Activated T-cell treated with anti-CD3 and anti-CD28 coated beads, Interleukin-2, amount 50 U/mL, for 48 hours (primary cell): ENCODE results near the gene CSNK2A3.
"Not testable (repeated sequence)": the region's sequence is repeated elsewhere in the genome, so short reads cannot be mapped to it uniquely, and the experiment has no call there.

Experiments used
- DNase-seq, 2 experiments: peaks; one replicate each; pipeline ENCODE4 v3.0.0-alpha.2; 2020

Gene CSNK2A3

GRCh38 chr11:11352878-11353277, at the start of gene CSNK2A3:
Gene CSNK2A3 (minus strand): TSS chr11:11353250. CDS start chr11:11353119, 131 bp downstream.
- DNase-seq: not testable (repeated sequence)

DNA sequence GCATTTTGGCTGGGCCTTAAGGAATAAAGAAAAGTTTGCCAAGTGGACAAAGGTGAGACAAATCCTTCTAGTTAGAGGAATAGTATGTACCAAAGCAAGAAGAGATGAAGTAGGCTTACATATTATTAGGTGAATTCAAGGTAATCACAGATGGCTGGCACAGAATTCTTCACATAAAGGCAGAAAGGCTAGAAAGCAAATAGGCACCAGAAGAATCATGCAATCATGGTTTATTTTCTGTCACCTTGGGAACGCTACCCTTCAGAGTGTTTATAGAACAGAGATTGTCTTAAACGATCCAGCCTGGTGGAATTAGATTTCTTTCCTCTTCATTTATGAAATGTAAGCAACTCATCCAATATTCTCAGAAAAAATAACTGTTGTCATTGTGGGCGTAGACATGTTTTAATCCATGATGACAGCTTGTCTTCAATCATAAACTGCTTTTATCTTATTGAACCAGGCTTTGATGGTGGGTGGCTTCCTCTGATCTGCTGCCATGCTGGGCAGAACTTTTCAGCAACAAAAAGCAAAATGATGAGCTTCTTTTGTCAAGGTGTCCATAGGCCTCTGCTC, 49.0 kb upstream of the CSNK2A3 start:
- DNase-seq: no peak

DNA sequence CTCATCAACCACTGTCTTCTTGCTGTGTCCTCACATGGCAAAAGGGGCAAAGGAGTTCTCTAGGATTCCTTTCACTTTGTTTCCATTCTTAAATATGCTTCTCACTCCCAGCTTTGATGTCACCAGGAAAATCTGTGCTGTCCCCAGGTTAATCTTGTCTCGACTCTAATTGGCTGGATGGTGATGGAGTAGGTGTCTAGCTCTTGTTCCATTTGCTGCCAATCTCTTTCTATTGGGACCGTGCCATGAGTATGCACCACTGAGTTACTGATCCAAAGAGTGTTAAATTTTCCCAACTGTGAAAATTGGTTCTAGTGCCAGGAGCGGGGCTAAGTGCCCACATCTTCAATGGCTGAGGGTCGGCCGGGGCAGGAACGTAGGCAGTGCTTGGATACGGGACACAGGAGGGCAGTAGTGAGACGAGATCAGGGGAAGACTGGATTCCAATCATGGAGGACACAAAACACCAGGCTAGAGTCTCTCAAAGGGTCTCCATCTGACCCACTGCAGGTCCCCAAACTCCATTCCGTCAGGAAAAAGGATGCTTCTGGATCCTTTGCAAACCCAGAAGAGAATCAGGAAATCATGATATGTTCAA, 47.7 kb upstream of the CSNK2A3 start:
- DNase-seq: no peak

GRCh38 chr11:11400121-11400520, 47.1 kb upstream of the CSNK2A3 start:
- no peak for DNase-seq

GRCh38 chr11:11397781-11398180, 44.7 kb upstream of the CSNK2A3 start:
- DNase-seq: no peak

DNA sequence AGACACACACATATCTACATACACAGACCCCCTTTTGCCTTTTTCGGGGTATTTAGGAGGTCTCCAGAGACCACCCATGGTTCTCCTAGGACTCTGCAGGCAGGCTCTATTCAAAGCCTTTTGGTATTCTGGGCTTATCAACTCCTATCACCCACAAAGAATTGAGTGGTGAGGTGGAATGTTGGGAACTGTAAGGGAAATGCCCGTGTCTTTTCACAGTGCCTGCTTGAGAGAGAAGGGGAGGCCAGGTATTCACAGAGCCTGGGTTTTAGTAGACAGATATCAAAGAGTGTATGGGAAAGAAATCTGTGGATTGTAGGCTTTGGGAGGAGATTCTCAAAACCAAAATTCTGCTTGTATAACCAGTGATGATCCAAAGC, 44.0 kb upstream of the CSNK2A3 start:
- no peak for DNase-seq

- no peak for DNase-seq
These were observed 43.4 kb upstream of the CSNK2A3 start for GRCh38 chr11:11396301-11397035.

DNA sequence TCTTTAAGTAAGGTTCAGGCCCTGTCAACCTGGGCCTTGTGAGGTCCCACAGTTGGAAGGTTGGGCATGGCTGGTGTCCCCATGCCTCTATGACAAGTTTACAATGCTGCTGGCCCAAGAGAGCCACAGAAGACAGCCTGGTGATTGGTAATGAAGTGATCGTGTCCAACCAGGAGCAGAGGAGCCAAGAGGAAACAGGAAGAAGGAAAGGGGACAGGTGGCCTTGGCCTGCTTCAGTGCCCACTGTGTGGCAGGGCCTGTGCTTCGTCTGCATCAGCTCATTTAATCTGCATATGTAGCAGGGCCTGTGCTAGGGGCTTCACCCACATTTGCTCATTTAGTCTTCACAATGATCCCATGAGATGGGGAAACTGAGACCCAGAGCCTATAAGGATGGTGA, 42.1 kb upstream of the CSNK2A3 start:
- no peak for DNase-seq

DNA sequence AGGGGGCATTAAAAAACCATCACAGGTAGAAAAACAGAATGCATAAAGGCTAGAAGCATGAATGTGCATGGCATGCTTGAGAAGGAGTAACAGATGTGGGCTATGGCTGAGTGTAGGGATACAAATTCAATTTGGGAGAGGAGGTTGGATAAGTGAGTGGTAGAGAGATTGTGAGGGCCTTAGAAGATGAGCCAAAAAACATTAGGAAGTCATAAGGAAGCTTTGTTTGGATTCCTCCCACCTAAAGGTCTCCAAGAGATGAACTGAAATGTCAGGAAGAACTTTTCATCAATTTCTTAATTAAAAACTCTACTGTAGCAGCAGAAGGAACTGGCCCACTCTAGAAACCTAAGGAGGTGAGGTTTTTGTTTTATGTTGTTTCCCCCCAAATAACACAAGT, 41.2 kb upstream of the CSNK2A3 start:
- DNase-seq: no peak

DNA sequence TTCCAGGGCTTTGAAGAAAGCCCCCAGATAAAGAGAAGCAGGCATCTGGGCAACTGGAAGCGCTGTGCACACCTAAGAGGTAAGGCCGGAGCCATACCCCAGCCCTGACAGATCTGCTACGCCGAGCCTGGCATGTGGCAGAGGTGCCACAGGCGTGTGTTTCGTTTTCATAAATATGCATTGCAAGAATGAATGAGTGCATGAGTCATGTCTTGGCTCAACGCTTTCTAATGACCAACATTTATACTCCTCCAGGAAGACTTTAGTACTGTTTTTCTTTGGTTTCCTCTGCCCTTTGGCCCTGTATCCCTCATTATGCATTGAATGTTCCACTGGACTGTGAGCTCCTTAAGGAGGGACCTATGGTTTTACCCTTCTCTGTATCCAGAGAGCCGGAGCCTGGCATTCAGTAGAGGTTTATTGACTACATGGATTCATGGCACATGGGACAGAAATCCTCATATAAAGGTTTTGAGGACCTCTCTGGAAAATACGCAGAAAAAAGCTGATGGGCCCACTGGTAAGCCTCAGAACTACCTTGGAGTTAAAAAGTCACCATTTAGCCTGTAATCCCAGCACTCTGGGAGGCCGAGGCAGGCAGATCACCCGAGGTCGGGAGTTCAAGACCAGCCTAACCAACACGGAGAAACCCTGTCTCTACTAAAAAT, 38.9 kb upstream of the CSNK2A3 start:
- no peak for DNase-seq

- DNase-seq: no peak
These were observed 38.1 kb upstream of the CSNK2A3 start for GRCh38 chr11:11391169-11391568.

- no peak for DNase-seq
These were observed 37.2 kb upstream of the CSNK2A3 start for GRCh38 chr11:11390068-11390771.

- DNase-seq: no peak
These were observed 36.2 kb upstream of the CSNK2A3 start for GRCh38 chr11:11389238-11389637.

DNA sequence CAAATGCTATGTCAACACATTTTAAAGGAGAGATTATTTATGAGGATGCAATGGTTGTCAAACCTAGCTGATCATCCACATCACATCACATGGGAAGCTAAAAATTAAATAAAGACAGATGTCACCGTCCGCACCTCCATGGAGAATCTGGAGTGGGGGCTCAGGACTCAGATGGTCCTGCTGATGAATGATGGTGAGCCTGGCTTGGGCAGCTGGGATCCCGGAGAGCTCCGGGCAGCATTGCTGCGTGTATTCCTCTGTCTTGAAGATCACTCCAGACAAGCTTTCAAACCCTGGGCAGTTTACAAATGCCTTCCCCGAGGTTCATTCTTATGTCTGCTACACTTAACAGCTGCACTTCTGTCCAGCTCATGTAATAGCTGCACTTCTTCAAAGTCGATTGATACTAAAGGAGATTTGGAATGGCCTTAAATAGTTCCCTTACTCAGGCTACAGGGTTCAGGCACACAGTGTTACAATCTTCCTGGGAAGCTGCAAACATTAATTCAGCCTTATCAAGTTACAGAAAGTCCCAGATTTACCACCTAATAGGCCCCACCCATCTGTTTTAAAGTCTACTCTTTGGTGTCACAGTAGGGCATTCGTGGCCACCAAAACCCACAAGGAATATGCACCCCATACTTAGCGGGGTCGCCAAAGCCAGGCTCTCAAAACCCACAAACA, 34.7 kb upstream of the CSNK2A3 start:
- DNase-seq: no peak

DNA sequence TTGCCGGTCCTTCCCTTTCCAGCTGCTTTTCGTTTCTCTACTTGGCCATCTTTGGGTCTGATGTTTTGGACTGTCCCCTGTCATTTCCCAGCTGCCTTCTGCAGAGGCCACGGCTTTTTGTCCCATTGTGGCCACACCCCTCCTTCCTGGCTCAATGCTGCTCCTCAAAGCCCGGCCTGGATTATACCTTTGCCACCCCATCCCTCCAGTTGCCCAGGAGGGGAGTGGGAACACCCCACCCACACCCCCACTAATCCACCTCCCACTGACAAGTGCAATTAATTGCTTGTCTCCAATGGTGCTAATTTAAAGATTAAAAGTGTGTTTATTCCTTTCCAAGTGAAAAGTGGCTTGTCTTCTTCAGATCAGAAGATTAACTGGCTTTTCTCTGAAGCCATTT, 34.2 kb upstream of the CSNK2A3 start:
- no peak for DNase-seq

GRCh38 chr11:11384829-11385228, 31.8 kb upstream of the CSNK2A3 start:
- DNase-seq: no peak

DNA sequence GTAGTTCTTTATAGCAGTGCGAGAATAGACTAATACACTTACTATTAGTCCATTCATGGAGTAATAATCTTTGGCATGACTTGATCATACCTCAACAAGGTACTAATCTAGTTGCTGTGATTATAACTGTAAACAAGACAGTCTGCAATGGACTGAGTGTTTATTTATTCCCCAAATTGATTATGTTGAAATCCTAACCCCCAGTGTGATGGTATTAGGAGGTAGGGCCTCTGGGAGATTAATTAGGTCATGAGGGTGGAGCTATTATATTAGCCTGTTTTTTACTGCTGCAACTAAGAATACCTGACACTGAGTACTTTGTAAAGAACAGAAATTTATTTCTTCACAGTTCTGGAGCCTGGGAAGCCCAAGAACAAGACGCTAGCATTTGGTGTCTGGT, 30.9 kb upstream of the CSNK2A3 start:
- no peak for DNase-seq

DNA sequence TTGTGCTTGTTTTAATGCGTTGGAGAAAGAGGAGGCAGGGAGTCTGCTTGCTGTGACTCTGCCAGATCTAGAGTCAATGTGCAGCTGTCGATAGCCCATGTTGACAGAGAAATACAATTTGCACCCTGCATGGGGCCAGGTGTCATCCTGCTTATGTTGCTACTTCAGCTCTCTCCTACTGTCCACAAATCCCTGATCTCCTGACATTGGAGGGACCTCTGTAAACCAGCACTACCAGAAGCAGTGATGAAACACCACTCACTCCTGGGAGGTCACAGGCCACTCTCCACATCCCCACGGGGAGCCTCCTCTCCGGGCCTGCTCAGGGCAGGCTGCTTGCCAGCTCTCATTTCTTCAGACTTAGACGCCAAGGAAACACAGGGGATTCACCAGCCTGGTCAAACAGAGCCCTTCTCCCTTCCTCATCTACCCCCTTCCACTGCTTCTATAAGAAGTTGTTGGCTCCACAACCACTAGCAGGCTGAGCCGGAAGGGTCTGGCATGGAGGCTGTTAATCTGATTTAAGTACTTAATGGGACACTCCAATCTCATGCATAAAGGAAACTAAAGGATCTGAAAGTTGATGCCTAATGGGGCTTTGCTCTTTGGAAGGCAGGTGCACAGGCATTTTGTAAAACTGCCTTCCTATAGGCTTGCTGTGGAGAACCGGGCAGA, 29.9 kb upstream of the CSNK2A3 start:
- DNase-seq: no peak

GRCh38 chr11:11381471-11382105, 28.5 kb upstream of the CSNK2A3 start:
- no peak for DNase-seq

- DNase-seq: no peak
These were observed 27.8 kb upstream of the CSNK2A3 start for GRCh38 chr11:11380883-11381282.

DNA sequence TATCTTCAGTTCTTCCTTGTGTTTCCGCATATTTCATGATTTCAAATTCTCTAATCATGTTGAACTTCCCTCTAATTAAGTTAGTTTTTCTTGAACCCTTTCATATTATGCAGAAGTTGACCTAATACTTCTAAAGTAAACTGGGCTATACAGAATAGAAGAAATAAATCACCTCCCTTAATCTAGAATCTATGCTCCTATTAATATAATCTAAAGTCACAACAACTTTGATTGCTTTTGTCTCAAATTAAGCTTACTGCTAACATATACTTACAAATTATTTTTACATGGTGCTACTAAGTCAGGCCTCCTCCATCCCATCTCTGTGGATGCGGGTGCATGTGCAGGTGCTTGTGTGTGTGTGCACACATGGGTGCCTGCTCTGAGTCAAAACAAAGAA, 27.3 kb upstream of the CSNK2A3 start:
- DNase-seq: no peak

DNA sequence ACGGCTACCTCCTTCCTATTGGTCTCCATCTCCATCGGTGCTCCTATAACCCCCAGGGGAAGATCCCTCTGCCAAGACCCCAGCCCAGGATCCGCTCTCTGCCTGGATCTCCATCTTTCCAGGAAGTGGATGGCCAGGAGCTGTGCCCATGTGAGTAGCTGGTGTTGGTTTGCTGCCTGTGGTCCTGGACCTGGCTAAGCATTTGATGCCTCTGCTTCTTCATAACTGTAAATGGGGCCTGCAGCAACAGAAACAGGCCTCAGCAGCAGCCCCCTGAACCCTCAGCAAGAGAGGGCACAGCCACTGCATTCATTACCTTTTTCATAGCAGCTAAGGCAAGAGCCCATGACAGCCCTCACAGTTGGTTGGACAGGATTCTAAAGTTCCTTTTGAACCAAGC, 26.6 kb upstream of the CSNK2A3 start:
- DNase-seq: no peak
